CMK (cell line): ENCODE measurements around the gene DZANK1.
"Not testable (repeated sequence)": the region's sequence is repeated elsewhere in the genome, so short reads cannot be mapped to it uniquely, and the experiment has no call there.

Experiments
- DNase-seq: peaks from one replicate; pipeline ENCODE4 v3.0.0-alpha.2; 2010; ENCODE audit warnings: low read depth

DZANK1 gene

GRCh38 chr20:18375551-18375950 is 91.3 kb downstream of the DZANK1 start:
- DNase-seq = not testable (repeated sequence)

- DNase-seq = no peak
Measured at GRCh38 chr20:18372296-18372695, 94.5 kb downstream of the DZANK1 start.

- no peak for DNase-seq
Measured at GRCh38 chr20:18364768-18365167, 102.1 kb downstream of the DZANK1 start.

GRCh38 chr20:18363708-18364107 is 103.1 kb downstream of the DZANK1 start:
- no peak for DNase-seq

GRCh38 chr20:18362916-18363315 is 103.9 kb downstream of the DZANK1 start:
- DNase-seq = no peak

GRCh38 chr20:18361678-18362077 is 105.2 kb downstream of the DZANK1 start:
- no peak for DNase-seq

- DNase-seq = no peak
Measured at GRCh38 chr20:18360635-18361034, 106.2 kb downstream of the DZANK1 start.

GRCh38 chr20:18359854-18360253 is 107.0 kb downstream of the DZANK1 start:
- DNase-seq = no peak

GRCh38 chr20:18349749-18350148 is 117.1 kb downstream of the DZANK1 start:
- not testable (repeated sequence) for DNase-seq
